Placental epithelial cell (primary cell): ENCODE data around the gene RAB6A. TPM values are rescaled to one million over a fixed set of nuclear protein-coding genes. Genes with fewer than 3 reads are reported as not detected.

Experiments
- total RNA-seq: library from RNA; depleted of rRNA; stranded (reverse); fragments of >200 nt; gene quantifications from 2 replicates; pipeline ENCODE4 v1.2.3, GENCODE V29; 2012

RAB6A gene
- 113 and 240 TPM in 2 replicates for total RNA-seq

DNA sequence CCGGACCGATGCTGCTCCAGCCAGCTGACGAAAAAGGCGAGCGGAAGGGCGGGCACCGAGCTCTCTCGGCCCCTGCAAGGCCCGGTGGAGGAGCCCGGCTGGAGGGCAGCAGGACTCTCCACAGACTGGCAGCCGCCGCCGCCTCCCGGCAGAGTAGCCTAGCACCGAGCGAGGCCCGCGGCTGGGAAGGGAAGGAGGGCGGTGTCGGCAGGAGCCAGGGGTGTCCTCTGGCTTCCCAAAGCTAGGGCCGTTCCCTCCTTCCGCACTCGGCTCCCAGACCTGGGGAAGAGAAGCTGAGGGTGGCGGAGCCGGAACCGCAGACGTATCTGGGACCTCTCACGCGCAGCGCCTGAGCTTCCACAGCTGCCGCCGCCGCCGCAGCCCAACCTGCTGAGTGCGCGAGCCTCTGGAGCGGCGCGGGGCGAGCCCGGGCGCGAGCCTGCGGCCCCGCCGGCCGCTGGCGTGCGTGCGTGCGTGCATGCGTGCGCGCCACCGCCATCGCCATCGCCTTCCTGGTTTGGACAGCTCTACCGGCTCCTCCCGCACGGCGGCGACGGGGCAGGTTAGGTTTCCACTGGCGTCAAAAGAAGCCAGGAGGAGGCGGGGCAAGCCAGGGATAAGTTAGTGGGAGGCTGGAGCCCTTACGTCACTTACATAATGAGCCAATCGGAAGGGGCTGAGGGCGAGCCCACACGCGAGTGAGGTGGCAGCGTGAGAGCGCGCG, at the start of gene RAB6A:
Gene RAB6A, minus strand, starts transcription at position 396 of the 724 bp plus-strand sequence. CDS start 439 bp downstream, outside the sequence.

DNA sequence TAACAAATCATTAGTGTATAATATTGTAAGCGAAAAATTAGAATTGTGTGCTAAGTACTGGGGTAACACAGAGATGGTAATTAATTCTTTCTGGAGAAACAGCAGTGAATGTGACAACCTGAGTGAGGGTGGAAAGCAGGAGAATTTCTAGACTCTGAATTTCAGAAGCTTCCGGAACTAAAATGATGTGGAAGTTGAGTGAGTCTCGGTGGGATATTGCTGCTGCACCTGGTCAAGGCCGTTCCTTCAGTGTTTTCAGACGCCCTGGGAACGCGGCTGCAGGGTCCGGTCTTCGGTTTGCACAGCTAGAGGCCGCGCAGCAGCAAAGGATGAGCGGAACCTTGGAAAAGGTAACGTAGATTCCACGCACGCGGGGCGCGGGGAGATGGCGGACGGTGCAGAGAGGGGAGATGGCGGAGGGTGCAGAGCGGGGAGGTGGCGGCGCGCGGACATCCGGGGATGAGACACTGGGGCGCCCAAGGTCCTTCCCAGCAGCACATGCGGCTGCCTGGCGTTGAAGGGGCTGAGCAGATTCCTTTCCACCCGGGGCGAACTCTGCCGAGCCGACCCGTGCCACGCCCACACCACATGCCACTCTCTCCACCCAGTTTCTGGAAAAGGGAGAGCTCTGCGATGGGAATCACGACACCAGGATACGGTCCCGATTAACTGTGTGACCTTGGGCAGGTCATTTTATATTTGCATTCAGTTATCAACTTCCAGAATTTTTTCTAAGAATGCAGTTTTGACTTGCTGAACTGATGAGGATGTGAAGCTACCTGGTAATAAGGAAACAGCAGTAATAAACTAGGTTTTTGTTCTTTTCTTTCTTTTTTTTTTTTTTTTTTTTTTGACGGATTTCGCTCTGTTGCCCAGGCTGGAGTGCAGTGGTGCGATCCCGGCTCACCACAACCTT, 27.0 kb upstream of the RAB6A start, which contains the start of gene MRPL48:
Gene MRPL48, plus strand, starts transcription at position 232 of the 916 bp plus-strand sequence. Its CDS starts 98 bp downstream, at position 330.

DNA sequence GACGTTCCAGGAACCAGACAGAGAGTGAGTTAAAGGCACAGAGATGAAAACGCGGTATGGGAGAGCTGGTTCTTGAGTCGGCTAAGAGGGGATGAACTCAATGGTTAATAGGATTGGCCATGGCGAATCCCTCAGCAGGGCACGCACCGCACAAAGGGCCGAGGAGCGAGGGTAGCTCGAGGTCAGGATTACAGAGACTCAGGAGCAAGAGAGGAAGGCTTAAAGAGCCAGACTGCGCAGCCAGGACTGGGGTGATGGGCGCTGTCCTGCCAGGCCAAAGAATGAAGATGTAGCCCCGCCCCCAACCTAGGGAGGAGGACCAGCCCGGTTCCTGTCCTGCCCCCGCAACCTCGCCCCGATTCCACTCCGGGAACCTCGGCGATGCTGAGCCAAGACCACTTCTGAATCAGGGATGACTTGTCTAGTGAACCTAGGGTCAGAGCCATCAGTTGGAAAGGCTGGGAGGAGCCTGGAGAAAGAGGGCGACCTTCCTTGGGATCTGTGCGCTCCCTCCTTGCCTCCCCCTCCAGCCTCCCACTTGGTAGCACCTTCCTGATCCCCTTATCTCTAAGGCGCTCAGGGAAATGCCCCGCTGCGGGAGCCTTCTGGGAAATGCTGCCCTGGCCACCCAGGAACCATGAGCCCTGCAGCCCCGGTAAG, 114.8 kb downstream of the RAB6A start, which contains the start of gene PLEKHB1:
Gene PLEKHB1, plus strand, starts transcription at position 610 of the 660 bp plus-strand sequence. Its CDS starts 28 bp downstream, at position 638.

Other genes with a start within 250 kb of the RAB6A start
- 32.6 and 33.0 TPM in 2 replicates for gene FAM168A, start 163.0 kb downstream of the RAB6A start, total RNA-seq
- gene PLEKHB1, start 114.5 kb downstream of the RAB6A start, total RNA-seq, result 1.2 TPM in 1 of 2 replicates, not detected in the other
- 25.9 and 30.9 TPM in 2 replicates for gene MRPL48, start 26.8 kb upstream of the RAB6A start, total RNA-seq
- 39.3 and 45.9 TPM in 2 replicates for gene COA4, start 115.8 kb upstream of the RAB6A start, total RNA-seq
- 8.2 and 12.2 TPM in 2 replicates for gene PAAF1, start 115.9 kb upstream of the RAB6A start, total RNA-seq
- not detected in 2 replicates for gene DNAJB13, start 190.0 kb upstream of the RAB6A start, total RNA-seq
- 2.4 and 2.9 TPM in 2 replicates for gene UCP2, start 221.8 kb upstream of the RAB6A start, total RNA-seq
- gene UCP3, start 248.0 kb upstream of the RAB6A start, total RNA-seq, result 0.33 and 3.1 TPM in 2 replicates